Panc1 (cell line): ENCODE results near the gene H1-8.

Experiments
- POLR2AphosphoS5 ChIP-seq: IDR thresholded peaks from 2 replicates; pipeline ENCODE4 v1.6.1; 2012; ENCODE audit warnings: mild to moderate bottlenecking, low read depth, low read length, moderate library complexity
- SIN3A ChIP-seq: IDR thresholded peaks from 2 replicates; pipeline ENCODE4 v1.6.1; 2012; ENCODE audit warnings: low read depth, mild to moderate bottlenecking, low read length, moderate library complexity, borderline replicate concordance; ENCODE audit not compliant: insufficient read depth
- TF ChIP-seq, protein P1 (sequence below): fragments of 450-650 bp; IDR thresholded peaks from 2 replicates; pipeline ENCODE4 v1.5.1; 2017; ENCODE audit warnings: mild to moderate bottlenecking

- TF ChIP-seq, protein P1, sequence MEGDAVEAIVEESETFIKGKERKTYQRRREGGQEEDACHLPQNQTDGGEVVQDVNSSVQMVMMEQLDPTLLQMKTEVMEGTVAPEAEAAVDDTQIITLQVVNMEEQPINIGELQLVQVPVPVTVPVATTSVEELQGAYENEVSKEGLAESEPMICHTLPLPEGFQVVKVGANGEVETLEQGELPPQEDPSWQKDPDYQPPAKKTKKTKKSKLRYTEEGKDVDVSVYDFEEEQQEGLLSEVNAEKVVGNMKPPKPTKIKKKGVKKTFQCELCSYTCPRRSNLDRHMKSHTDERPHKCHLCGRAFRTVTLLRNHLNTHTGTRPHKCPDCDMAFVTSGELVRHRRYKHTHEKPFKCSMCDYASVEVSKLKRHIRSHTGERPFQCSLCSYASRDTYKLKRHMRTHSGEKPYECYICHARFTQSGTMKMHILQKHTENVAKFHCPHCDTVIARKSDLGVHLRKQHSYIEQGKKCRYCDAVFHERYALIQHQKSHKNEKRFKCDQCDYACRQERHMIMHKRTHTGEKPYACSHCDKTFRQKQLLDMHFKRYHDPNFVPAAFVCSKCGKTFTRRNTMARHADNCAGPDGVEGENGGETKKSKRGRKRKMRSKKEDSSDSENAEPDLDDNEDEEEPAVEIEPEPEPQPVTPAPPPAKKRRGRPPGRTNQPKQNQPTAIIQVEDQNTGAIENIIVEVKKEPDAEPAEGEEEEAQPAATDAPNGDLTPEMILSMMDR, result no peak
- no peak for TF ChIP-seq POLR2AphosphoS5
- no peak for TF ChIP-seq SIN3A
Observed at GRCh38 chr3:129549805-129550204, 6.8 kb downstream of the H1-8 start.
